NCI-H82 treated with DMSO at 0.1 percent for 48 hours (cell line): Measurements from ENCODE around the gene FCHSD2.
"Not testable (repeated sequence)": the region's sequence is repeated elsewhere in the genome, so short reads cannot be mapped to it uniquely, and the experiment has no call there.

Experiments
- DNase-seq: peaks from one replicate; lab custom pipeline; 2025; ENCODE audit not compliant: unreplicated experiment; lab: John Stamatoyannopoulos, UW

Gene FCHSD2

DNA sequence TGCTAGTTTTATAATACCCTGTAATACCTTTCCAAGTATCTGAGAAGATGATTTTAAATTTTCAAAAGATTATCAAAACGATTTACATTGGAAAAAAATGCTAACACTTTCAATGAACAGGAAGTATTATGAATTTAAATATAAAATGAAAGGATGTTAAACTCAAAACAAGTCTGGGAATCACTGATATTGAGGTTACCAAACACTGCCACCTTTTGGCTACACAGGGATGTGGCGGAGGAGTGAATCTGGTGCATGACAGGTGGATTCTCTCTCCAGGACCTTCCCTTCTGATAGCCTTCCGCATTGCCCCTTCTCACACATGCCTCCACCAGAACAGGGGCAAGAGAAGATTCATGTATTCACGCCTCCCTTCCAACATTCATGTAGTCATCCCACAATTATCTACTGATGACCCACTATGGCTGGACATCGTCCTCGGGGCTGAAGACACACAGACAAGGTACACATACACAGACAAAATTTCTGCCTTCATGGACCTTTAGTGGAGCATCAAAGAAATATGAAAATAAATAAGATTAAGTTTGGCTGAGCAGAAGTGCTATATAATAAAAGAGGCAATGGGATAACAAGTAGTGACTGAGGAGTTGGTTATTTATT lies 293.2 kb downstream of the FCHSD2 start:
- DNase-seq: no peak

- no peak for DNase-seq
These were observed 297.8 kb downstream of the FCHSD2 start for GRCh38 chr11:72844356-72844755.

GRCh38 chr11:72842653-72843330 lies 299.3 kb downstream of the FCHSD2 start:
- DNase-seq: no peak

DNA sequence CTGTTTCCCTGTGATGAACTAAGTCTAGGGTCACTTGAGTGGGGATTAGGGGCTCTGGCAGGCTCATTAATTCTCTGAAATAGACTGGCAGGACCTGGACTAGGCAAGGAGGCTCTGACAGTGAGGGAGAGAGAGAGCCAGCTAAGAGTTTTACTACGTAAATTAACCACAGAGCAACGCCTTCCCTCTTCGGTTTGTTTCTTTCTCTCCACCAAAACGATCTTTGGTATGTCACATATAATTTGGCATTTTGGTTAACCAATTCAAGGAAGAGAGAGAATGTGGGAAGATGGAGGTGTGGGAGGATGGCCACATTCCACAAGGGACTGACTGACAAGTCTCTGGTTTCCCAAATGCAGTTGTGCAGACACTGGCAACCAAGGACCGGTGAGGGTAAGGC lies 300.0 kb downstream of the FCHSD2 start:
- DNase-seq: no peak

DNA sequence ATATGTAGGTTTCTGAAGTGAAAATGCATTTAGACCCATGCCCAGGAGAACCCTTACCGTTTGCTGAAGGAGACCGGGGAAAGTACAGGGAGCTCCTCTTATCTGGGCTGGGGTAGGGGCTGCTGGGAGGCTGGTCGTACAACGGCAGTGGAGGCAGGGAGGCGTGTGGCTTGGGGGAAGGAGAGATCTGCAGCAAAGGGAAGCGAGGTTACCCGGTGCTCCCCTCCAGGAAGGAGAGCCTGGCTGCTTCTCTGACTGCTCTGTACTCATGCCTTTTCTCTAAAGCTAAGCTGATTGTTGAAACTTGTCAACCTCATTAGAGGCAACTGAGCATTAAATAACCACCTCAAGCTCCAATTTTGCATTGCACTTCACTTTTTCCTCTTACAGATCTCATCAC lies 300.7 kb downstream of the FCHSD2 start:
- no peak for DNase-seq

DNA sequence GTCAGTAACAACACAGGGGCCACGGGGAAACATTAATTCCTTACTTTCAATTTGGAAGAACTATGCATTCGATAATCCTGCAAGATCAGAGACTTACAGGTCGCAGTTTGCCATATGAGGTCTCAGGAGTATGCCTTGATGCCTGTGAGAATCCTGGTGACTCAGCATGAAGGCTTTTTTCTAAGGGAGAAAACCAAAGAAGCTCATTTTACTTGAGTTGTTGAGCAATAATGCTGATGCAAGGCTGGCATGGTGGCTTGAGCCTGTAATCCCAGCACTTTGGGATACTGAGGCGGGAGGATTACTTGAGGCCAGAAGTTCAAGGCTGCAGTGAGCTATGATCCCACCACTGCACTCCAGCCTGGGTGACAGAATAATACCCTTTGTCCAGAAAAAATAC lies 301.3 kb downstream of the FCHSD2 start:
- no peak for DNase-seq

DNA sequence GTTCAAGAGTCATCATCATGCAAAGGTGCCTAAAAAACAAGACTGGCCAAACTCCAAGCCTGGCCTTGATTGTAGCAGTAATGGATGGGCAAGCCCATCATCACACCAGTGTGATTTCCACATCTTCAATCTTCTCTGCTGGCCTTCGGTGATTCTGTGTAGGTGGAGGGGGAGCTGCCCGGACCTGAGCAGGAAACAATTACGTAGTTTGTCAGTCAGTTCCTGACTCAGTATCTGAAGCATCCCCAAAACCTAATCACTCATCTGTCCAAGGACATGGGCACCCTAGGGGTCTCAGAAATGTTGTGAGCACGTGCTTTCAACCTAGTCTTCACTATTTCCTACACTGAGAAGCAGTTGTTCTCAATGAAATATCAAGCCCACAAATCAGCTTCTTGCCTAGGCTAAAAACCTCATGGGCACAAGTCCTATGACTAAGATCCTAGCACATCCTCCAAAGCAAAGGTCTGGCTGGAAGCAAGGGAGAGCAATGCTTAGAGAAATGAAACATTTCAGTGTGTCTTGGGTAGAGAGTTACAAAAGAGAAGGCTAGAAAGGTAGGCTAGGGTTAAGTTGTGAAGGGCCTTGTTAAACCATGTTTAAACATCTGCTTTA lies 303.3 kb downstream of the FCHSD2 start:
- no peak for DNase-seq

DNA sequence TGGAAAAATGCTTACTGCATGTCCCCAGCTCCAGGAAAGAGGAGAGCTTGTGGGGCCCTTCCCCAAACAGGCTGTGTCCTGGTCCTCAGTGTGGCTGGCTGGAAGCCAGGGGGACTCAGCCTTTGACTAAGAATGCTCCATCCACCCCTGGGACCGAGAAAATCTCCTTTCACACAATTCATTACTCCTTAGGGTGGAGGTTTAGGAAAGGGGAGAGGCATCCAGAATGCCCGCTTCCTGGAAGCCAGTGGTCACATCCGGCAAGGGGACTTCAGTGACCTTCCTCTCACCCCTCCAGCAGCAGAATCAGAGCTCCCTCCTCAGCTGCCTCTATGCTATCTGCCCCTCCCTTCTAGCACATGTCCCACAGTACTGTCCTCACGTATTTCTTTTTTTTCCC lies 306.0 kb downstream of the FCHSD2 start:
- no peak for DNase-seq

GRCh38 chr11:72834905-72835304 lies 307.2 kb downstream of the FCHSD2 start:
- DNase-seq: no peak

GRCh38 chr11:72833811-72834493 lies 308.2 kb downstream of the FCHSD2 start:
- no peak for DNase-seq

DNA sequence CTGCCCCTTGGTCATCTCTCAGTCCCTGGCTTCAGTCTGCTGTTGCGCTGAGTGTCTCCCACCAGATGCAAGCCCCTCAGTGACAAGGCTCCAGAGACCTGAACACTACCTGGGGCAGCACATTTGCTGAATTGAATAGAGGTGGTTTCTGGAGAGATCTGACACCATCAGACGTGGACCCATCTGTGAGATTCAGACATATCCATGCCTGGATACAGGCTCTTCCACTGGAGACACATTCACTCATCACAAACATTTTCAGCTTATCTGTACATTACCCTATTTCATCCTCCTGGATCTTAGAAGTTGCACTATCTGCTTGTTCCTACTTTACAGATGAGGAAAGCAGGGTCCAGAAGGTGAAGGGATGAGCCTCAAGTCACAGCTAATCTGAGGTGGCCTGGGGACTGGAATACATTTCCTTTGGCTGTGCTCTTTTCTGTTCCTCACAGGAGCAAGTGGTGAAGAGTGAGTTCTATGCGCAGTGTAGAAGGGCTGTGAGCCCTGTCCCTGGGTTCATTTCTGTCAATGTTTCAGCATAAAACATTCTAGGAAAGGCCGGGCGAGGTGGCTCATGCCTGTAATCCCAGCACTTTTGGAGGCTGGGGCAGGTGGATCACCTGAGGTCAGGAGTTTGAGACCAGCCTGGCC lies 308.9 kb downstream of the FCHSD2 start:
- DNase-seq: no peak

GRCh38 chr11:72832301-72833082 lies 309.6 kb downstream of the FCHSD2 start:
- no peak for DNase-seq

GRCh38 chr11:72831521-72832300 lies 310.4 kb downstream of the FCHSD2 start:
- peak; percentile 46 for DNase-seq

GRCh38 chr11:72829884-72830533 lies 312.1 kb downstream of the FCHSD2 start:
- no peak for DNase-seq

GRCh38 chr11:72829178-72829577 lies 312.9 kb downstream of the FCHSD2 start:
- DNase-seq: no peak

- no peak for DNase-seq
These were observed 313.4 kb downstream of the FCHSD2 start for GRCh38 chr11:72828692-72829101.

- DNase-seq: no peak
These were observed 314.0 kb downstream of the FCHSD2 start for GRCh38 chr11:72828081-72828567.

GRCh38 chr11:72827656-72828055 lies 314.5 kb downstream of the FCHSD2 start:
- DNase-seq: not testable (repeated sequence)

GRCh38 chr11:72826942-72827480 lies 315.1 kb downstream of the FCHSD2 start:
- DNase-seq: no peak
